PC-9 (cell line): ENCODE measurements around the gene TMEM42. TPM values are rescaled to one million over a fixed set of nuclear protein-coding genes. Genes with fewer than 3 reads are reported as not detected.

Source experiments
- BruUV-seq: library from RNA; stranded (reverse); fragments of 400-500 nt; replicated peaks from 2 replicates; lab custom pipeline; 2021; lab: Mats Ljungman, UMichigan
- CTCF ChIA-PET: fragments of 300-600 bp; sonication (Branson Sonifier 250); formaldehyde crosslinking; loops from one replicate; lab custom pipeline; 2022; ENCODE audit warnings: antibody characterized with exemption; lab: Charles Lee
- POLR2A ChIA-PET: fragments of 300-600 bp; sonication (Branson Sonifier 250); formaldehyde crosslinking; loops from one replicate; lab custom pipeline; 2022; ENCODE audit warnings: antibody characterized with exemption; ENCODE audit not compliant: unreplicated experiment; lab: Charles Lee
- DNase-seq, 2 experiments: peaks; one replicate each; pipeline versions ENCODE4 v3.0.0 to v3.0.0-alpha.2; 2015 to 2022; ENCODE audit warnings: mixed read lengths in 1 of 2
- H2AFZ ChIP-seq: fragments of 200-600 bp; sonication (generic); 2 replicates; pipeline ENCODE4 v1.8.1; 2017; ENCODE audit warnings: antibody characterized with exemption
- H3F3A ChIP-seq: fragments of 200-600 bp; sonication (generic); 2 replicates; pipeline ENCODE4 v1.8.1; 2017; ENCODE audit warnings: antibody characterized with exemption, mild to moderate bottlenecking, low read depth; ENCODE audit not compliant: insufficient read depth
- H3K27ac ChIP-seq: fragments of 200-600 bp; sonication (generic); 2 replicates; pipeline ENCODE4 v1.6.1; 2016; ENCODE audit warnings: mixed run types
- H3K27me3 ChIP-seq: fragments of 200-600 bp; sonication (generic); 2 replicates; pipeline ENCODE4 v1.6.1; 2016; ENCODE audit warnings: low read depth, mixed run types; ENCODE audit not compliant: insufficient read depth
- H3K36me3 ChIP-seq: fragments of 200-600 bp; sonication (generic); 2 replicates; pipeline ENCODE4 v1.6.1; 2016; ENCODE audit warnings: low read depth, mixed run types
- H3K4me1 ChIP-seq: fragments of 200-600 bp; sonication (generic); replicated peaks from 2 replicates; pipeline ENCODE4 v1.6.1; 2016; ENCODE audit warnings: mixed run types; ENCODE audit not compliant: insufficient read depth
- H3K4me2 ChIP-seq: fragments of 200-600 bp; sonication (generic); 2 replicates; pipeline ENCODE4 v1.6.1; 2017; ENCODE audit warnings: mixed run types
- H3K4me3 ChIP-seq: fragments of 200-600 bp; sonication (generic); 2 replicates; pipeline ENCODE4 v1.6.1; 2016; ENCODE audit warnings: mixed run types
- H3K79me2 ChIP-seq: fragments of 200-600 bp; sonication (generic); 2 replicates; pipeline ENCODE4 v1.6.1; 2017; ENCODE audit warnings: low read depth, mixed run types
- H3K9me2 ChIP-seq: fragments of 200-600 bp; sonication (generic); 2 replicates; pipeline ENCODE4 v1.8.1; 2017; ENCODE audit warnings: mild to moderate bottlenecking; ENCODE audit not compliant: insufficient read depth
- H3K9me3 ChIP-seq: fragments of 200-600 bp; sonication (generic); 2 replicates; pipeline ENCODE4 v1.8.1; 2016; ENCODE audit warnings: low read depth; ENCODE audit not compliant: insufficient read depth
- H4K20me1 ChIP-seq: fragments of 200-600 bp; sonication (generic); 2 replicates; pipeline ENCODE4 v1.8.1; 2017; ENCODE audit not compliant: insufficient read depth
- EZH2 ChIP-seq: fragments of 200-600 bp; sonication (generic); IDR thresholded peaks from 2 replicates; pipeline ENCODE4 v1.8.0; 2017; ENCODE audit warnings: antibody characterized with exemption, low read depth
- intact Hi-C: fragments of 100-400 bp; cut with micrococcal nuclease; formaldehyde crosslinking; loops from one replicate; pipeline ENCODE4 v1.10.0; 2022; ENCODE audit not compliant: unreplicated experiment
- total RNA-seq: library from RNA; stranded (reverse); gene quantifications from 2 replicates; pipeline ENCODE4 v1.2.3, GENCODE V29; 2021
- TF ChIP-seq, protein P1 (sequence below): fragments of 200-600 bp; sonication (generic); conservative IDR thresholded peaks from 2 replicates; pipeline ENCODE4 v1.6.1; 2017; ENCODE audit warnings: mixed run types, antibody characterized with exemption, mild to moderate bottlenecking, moderate library complexity

TMEM42 gene
- total RNA-seq, 1 experiment from 2014 or later, result 18.2 TPM

DNA sequence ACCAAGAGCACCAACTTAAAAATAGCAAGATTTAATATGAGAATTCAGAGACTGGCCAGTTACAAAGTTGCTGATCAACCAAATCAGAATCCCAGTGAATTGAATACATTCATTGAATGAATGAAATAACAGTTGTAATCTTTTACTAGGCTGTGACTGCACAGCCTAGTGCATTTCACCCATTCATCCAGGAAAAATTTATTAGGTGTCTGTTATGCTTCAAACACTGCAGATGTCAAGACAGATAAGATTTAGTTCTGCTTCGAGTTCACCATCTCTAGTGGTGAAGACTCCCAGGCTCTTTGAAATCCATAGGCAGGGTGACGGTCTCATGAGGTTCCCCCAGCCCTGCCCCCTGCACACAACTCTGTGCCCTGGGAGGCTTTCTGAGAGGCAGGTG is 41.6 kb downstream of the TMEM42 start:
- Histone ChIP-seq H3K4me2 (no peak overlapping the region), H4K20me1 (no peaks in the 10 kb centered on the region), H3K27ac (no peak overlapping the region), H3K4me3 (no peak overlapping the region), H3K79me2 (no peaks in the 10 kb centered on the region), H3K27me3 (no peaks in the 10 kb centered on the region), H3K36me3 (no peaks in the 10 kb centered on the region), H3K4me1 (no peaks in the 10 kb centered on the region), H3F3A (no peaks in the 10 kb centered on the region), H2AFZ (no peak overlapping the region), H3K9me3 (no peaks in the 10 kb centered on the region), H3K9me2 (no peaks in the 10 kb centered on the region)
- DNase-seq, result no peak
- no TSS peak for BruUV-seq
- CTCF ChIA-PET, result no interaction called here
- intact Hi-C loops, result no loop called here
- no peak for TF ChIP-seq EZH2
- TF ChIP-seq, protein P1, sequence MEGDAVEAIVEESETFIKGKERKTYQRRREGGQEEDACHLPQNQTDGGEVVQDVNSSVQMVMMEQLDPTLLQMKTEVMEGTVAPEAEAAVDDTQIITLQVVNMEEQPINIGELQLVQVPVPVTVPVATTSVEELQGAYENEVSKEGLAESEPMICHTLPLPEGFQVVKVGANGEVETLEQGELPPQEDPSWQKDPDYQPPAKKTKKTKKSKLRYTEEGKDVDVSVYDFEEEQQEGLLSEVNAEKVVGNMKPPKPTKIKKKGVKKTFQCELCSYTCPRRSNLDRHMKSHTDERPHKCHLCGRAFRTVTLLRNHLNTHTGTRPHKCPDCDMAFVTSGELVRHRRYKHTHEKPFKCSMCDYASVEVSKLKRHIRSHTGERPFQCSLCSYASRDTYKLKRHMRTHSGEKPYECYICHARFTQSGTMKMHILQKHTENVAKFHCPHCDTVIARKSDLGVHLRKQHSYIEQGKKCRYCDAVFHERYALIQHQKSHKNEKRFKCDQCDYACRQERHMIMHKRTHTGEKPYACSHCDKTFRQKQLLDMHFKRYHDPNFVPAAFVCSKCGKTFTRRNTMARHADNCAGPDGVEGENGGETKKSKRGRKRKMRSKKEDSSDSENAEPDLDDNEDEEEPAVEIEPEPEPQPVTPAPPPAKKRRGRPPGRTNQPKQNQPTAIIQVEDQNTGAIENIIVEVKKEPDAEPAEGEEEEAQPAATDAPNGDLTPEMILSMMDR, result no peak
- POLR2A ChIA-PET, result no interaction called here

DNA sequence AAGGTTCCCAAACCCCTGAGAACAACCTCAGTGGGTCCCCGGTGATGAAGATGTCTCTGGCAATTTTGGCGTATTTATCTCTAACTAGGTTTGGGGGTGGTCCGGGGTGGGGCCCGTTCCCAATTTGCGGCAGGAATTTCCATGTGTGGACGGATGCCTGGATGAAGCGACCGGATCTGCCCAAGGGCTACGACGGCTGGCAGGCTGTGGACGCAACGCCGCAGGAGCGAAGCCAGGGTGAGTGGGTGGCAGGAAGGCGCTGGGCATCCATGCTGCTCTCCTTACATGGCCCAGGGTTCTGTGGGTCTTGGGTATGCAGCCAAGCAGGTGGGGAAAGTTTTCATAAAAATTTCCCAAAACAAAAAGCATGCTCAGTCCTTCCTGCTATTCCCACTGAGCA is 42.0 kb downstream of the TMEM42 start:
- TF ChIP-seq, protein P1, result no peak
- TF ChIP-seq EZH2, result no peak
- no peak for DNase-seq
- no peak overlapping the region for H3K4me3 ChIP-seq
- POLR2A ChIA-PET, result no interaction called here
- H2AFZ ChIP-seq, result no peak overlapping the region
- no peak overlapping the region for H3K27ac ChIP-seq
- CTCF ChIA-PET, result no interaction called here
- no peaks in the 10 kb centered on the region for H3K36me3 ChIP-seq
- no peaks in the 10 kb centered on the region for H3K9me2 ChIP-seq
- no peaks in the 10 kb centered on the region for H3K9me3 ChIP-seq
- H3K27me3 ChIP-seq, result no peaks in the 10 kb centered on the region
- no peaks in the 10 kb centered on the region for H3K79me2 ChIP-seq
- intact Hi-C loops, result no loop called here
- H3F3A ChIP-seq, result no peaks in the 10 kb centered on the region
- BruUV-seq, result no TSS peak
- H3K4me2 ChIP-seq, result no peak overlapping the region
- H4K20me1 ChIP-seq, result no peaks in the 10 kb centered on the region
- H3K4me1 ChIP-seq, result no peaks in the 10 kb centered on the region

DNA sequence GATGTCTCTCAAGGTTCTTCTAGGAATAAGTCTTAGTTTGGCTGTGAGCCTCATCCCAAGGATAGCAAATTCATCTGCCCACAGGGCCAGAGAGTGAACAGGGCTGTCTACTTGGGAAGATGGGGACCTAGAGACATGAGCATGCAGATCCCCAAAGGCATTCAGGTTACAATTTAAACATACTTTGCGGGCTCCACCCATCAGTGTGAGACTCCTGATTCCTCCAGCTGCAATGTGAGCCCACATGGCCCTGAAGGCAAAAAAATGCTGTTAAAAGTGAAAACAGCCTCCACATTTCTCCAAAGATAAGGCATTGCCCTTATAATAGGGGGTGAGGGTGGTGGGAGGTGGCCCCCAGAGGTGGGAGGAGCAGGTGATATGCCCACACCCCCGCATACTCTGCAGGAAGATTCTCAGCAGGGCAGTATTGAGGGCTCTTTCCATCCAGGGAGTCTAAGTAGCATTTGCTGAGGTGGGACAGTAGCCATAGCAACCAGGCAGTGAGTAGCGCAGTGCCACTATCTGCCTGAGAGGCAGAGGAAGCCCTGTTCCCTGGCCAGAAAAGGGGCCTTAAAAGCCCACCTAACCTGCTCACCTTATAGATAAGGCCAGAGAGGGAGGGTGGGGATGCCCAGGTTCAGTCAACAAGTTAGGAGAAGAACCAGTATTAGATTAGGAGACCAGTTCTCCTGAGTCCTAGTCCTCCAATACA is 43.9 kb downstream of the TMEM42 start:
- TF ChIP-seq EZH2, result no peak
- TF ChIP-seq, protein P1, result no peak
- Histone ChIP-seq H3K9me3 (no peaks in the 10 kb centered on the region), H3K4me1 (no peaks in the 10 kb centered on the region), H3K36me3 (no peaks in the 10 kb centered on the region), H2AFZ (no peak overlapping the region), H3K27me3 (no peaks in the 10 kb centered on the region), H3K4me2 (no peak overlapping the region), H3K79me2 (no peaks in the 10 kb centered on the region), H3K9me2 (no peaks in the 10 kb centered on the region), H3K27ac (no peak overlapping the region), H4K20me1 (no peaks in the 10 kb centered on the region), H3K4me3 (no peak overlapping the region), H3F3A (no peaks in the 10 kb centered on the region)
- ChIA-PET CTCF (no interaction called here), POLR2A (no interaction called here)
- no peak for DNase-seq
- intact Hi-C loops, result no loop called here
- no TSS peak for BruUV-seq
